ENCODE measurements around the gene ATP11C.

- TF ChIP-seq REST (IDR thresholded peaks at IDR 0.05; ENCODE audit: insufficient read depth in 1 of 2, low read depth in 2 of 2, low read length in 2 of 2) (no peak), TAF1 (IDR thresholded peaks at IDR 0.05; ENCODE audit: borderline replicate concordance, insufficient read depth, low read length) (no peak), POLR2AphosphoS5 (IDR thresholded peaks at IDR 0.05; ENCODE audit: low read depth, low read length) (no peak), SIN3A (IDR thresholded peaks at IDR 0.05; ENCODE audit: borderline replicate concordance, insufficient read depth, low read length) (no peak), FOXP2 (optimal IDR thresholded peaks at IDR 0.05; ENCODE audit: borderline replicate concordance, extremely low read depth, extremely low read length, insufficient read depth) (no peak)
Observed at GRCh38 chrX:139931646-139932072, 1.2 kb downstream of the ATP11C start.
